Neural cell (in vitro differentiated cells): ENCODE measurements around the gene CCDC158.

Experiments used
- EP300 ChIP-seq: fragments of 450-650 bp; conservative IDR thresholded peaks from 2 replicates; pipeline ENCODE4 v1.6.1; 2014; ENCODE audit warnings: antibody characterized with exemption, mild to moderate bottlenecking, moderate library complexity; ENCODE audit not compliant: poor library complexity, severe bottlenecking
- EZH2 ChIP-seq: fragments of 200-600, 300-800 bp; shearing (Covaris generic), sonication (generic); IDR thresholded peaks from 2 replicates; pipeline ENCODE4 v1.6.1; 2014; ENCODE audit warnings: antibody characterized with exemption, low read length, borderline replicate concordance, mild to moderate bottlenecking; ENCODE audit not compliant: insufficient read depth, poor library complexity, severe bottlenecking
- MXI1 ChIP-seq: fragments of 450-650 bp; conservative IDR thresholded peaks from 2 replicates; pipeline ENCODE4 v1.6.1; 2014; ENCODE audit warnings: antibody characterized with exemption, mild to moderate bottlenecking; ENCODE audit not compliant: poor library complexity, severe bottlenecking
- POLR2AphosphoS5 ChIP-seq: IDR thresholded peaks from 2 replicates; pipeline ENCODE4 v1.6.1; 2012
- SMC3 ChIP-seq: fragments of 450-650 bp; conservative IDR thresholded peaks from 2 replicates; pipeline ENCODE4 v1.6.1; 2014; ENCODE audit warnings: antibody characterized with exemption, mild to moderate bottlenecking, moderate library complexity; ENCODE audit not compliant: poor library complexity
- TF ChIP-seq, protein P1 (sequence below): fragments of 450-650 bp; IDR thresholded peaks from 2 replicates; pipeline ENCODE4 v1.5.1; 2014; ENCODE audit warnings: antibody characterized with exemption, mild to moderate bottlenecking, moderate library complexity; ENCODE audit not compliant: poor library complexity, severe bottlenecking

DNA sequence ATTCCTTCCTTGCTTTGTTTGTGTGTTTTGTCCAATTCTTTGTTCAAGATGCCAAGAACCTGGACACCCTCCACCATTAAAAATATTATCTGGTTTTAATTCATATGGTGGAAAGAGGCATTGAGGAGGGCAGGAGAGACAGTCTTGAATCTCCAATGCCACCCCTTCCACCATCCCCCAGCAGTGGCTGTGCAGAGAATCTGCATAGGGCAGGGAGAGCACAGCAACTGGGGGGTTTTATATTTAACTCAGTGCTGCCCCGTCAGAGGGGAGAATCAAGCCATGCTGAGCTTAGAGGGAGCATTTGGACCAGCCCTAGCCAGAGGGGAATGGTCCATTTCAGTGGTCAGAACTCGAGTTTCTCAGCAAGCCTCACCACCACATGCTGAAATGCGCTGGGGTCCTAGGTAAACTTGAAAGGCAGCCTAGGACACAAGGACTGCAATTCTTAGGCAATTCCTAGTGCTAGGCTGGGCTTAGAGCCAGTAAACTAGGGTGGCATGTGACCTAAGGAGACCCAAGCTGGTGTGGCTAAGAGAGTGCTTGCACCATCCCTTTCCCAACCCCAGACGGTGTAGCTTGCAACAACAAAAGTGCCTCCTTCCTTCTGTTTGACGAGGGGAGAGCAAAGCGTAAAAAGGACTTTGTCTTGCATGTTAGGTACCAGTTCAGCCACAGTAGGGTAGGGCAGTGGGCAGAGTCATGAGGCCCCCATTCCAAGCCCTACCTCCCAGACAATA is 34.2 kb downstream of the CCDC158 start:
- TF ChIP-seq POLR2AphosphoS5 (no peak), SMC3 (no peak), EZH2 (no peak), EP300 (no peak), MXI1 (no peak)
- TF ChIP-seq, protein P1, sequence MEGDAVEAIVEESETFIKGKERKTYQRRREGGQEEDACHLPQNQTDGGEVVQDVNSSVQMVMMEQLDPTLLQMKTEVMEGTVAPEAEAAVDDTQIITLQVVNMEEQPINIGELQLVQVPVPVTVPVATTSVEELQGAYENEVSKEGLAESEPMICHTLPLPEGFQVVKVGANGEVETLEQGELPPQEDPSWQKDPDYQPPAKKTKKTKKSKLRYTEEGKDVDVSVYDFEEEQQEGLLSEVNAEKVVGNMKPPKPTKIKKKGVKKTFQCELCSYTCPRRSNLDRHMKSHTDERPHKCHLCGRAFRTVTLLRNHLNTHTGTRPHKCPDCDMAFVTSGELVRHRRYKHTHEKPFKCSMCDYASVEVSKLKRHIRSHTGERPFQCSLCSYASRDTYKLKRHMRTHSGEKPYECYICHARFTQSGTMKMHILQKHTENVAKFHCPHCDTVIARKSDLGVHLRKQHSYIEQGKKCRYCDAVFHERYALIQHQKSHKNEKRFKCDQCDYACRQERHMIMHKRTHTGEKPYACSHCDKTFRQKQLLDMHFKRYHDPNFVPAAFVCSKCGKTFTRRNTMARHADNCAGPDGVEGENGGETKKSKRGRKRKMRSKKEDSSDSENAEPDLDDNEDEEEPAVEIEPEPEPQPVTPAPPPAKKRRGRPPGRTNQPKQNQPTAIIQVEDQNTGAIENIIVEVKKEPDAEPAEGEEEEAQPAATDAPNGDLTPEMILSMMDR = no peak
